H9 (cell line): ENCODE data around the gene PRIMPOL. TPM values are rescaled to one million over a fixed set of nuclear protein-coding genes. Genes with fewer than 3 reads are reported as not detected.

Experiments used
- DNase-seq: peaks from one replicate; pipeline ENCODE4 v3.0.0-alpha.2; 2017
- H2AFZ ChIP-seq: one replicate; pipeline ENCODE4 v1.6.1; 2013; ENCODE audit warnings: mild to moderate bottlenecking, low read length, control low read depth, moderate library complexity
- H2AK5ac ChIP-seq: 2 replicates; pipeline ENCODE4 v1.6.1; 2013; ENCODE audit warnings: low read length, control low read depth, mixed read lengths; ENCODE audit not compliant: insufficient read length
- H2BK120ac ChIP-seq: one replicate; pipeline ENCODE4 v1.6.1; 2013; ENCODE audit warnings: low read depth, mild to moderate bottlenecking, low read length, control low read depth, inconsistent platforms; ENCODE audit not compliant: poor library complexity, severe bottlenecking
- H2BK12ac ChIP-seq: 2 replicates; pipeline ENCODE4 v1.6.1; 2013; ENCODE audit warnings: low read length, control low read depth, mixed read lengths, low read depth; ENCODE audit not compliant: insufficient read length
- H2BK15ac ChIP-seq: 2 replicates; pipeline ENCODE4 v1.6.1; 2013; ENCODE audit warnings: low read depth, low read length, control low read depth
- H2BK20ac ChIP-seq: one replicate; pipeline ENCODE4 v1.6.1; 2013; ENCODE audit warnings: low read depth, mild to moderate bottlenecking, low read length, control low read depth, inconsistent platforms; ENCODE audit not compliant: poor library complexity, severe bottlenecking
- H2BK5ac ChIP-seq: 2 replicates; pipeline ENCODE4 v1.6.1; 2013; ENCODE audit warnings: low read length, control low read depth, mixed read lengths; ENCODE audit not compliant: insufficient read length
- H3K14ac ChIP-seq: 2 replicates; pipeline ENCODE4 v1.6.1; 2013; ENCODE audit warnings: low read length, control low read depth; ENCODE audit not compliant: insufficient read depth
- H3K18ac ChIP-seq: 2 replicates; pipeline ENCODE4 v1.6.1; 2013; ENCODE audit warnings: low read depth, mild to moderate bottlenecking, mixed read lengths, low read length, control low read depth; ENCODE audit not compliant: insufficient read length
- H3K23ac ChIP-seq: 2 replicates; pipeline ENCODE4 v1.6.1; 2013; ENCODE audit warnings: low read length, control low read depth, mixed read lengths, low read depth; ENCODE audit not compliant: insufficient read length
- H3K23me2 ChIP-seq: 2 replicates; pipeline ENCODE4 v1.6.1; 2013; ENCODE audit warnings: low read depth, mild to moderate bottlenecking, mixed read lengths, low read length, control low read depth; ENCODE audit not compliant: insufficient read length, poor library complexity, severe bottlenecking
- H3K27ac ChIP-seq: 2 replicates; pipeline ENCODE4 v1.5.1; 2013; ENCODE audit warnings: low read length, control low read depth, mixed read lengths, low read depth; ENCODE audit not compliant: insufficient read length
- H3K27me3 ChIP-seq: 2 replicates; pipeline ENCODE4 v1.6.1; 2013; ENCODE audit warnings: low read length, control low read depth, inconsistent platforms; ENCODE audit not compliant: insufficient read depth
- H3K4ac ChIP-seq: 2 replicates; pipeline ENCODE4 v1.6.1; 2013; ENCODE audit warnings: low read depth, mild to moderate bottlenecking, control low read depth, inconsistent platforms, low read length, moderate library complexity
- H3K4me1 ChIP-seq: 2 replicates; pipeline ENCODE4 v1.6.1; 2013; ENCODE audit warnings: low read length, control low read depth, inconsistent platforms; ENCODE audit not compliant: insufficient read depth
- H3K4me2 ChIP-seq: 2 replicates; pipeline ENCODE4 v1.6.1; 2013; ENCODE audit warnings: low read length, control low read depth, mixed read lengths; ENCODE audit not compliant: insufficient read length, insufficient read depth
- H3K56ac ChIP-seq: 2 replicates; pipeline ENCODE4 v1.6.1; 2013; ENCODE audit warnings: low read depth, mild to moderate bottlenecking, mixed read lengths, low read length, control low read depth; ENCODE audit not compliant: insufficient read length
- H3K79me1 ChIP-seq: 2 replicates; pipeline ENCODE4 v1.6.1; 2013; ENCODE audit warnings: low read depth, mild to moderate bottlenecking, moderate library complexity, low read length, control low read depth, inconsistent platforms; ENCODE audit not compliant: insufficient read depth, poor library complexity, severe bottlenecking
- H3K79me2 ChIP-seq: 2 replicates; pipeline ENCODE4 v1.6.1; 2013; ENCODE audit warnings: low read length, control low read depth, inconsistent platforms; ENCODE audit not compliant: insufficient read depth
- H3K9ac ChIP-seq: 2 replicates; pipeline ENCODE4 v1.6.1; 2013; ENCODE audit warnings: low read length, control low read depth, mixed read lengths; ENCODE audit not compliant: insufficient read length; ENCODE audit errors: extremely low read depth
- H3K9me3 ChIP-seq: one replicate; pipeline ENCODE4 v1.6.1; 2013; ENCODE audit warnings: low read depth, low read length, inconsistent platforms; ENCODE audit not compliant: control insufficient read depth
- H3T11ph ChIP-seq: one replicate; pipeline ENCODE4 v1.6.1; 2013; ENCODE audit warnings: mild to moderate bottlenecking, low read length, control low read depth, inconsistent platforms
- H4K20me1 ChIP-seq: one replicate; pipeline ENCODE4 v1.6.1; 2013; ENCODE audit not compliant: control insufficient read depth, insufficient read length, insufficient read depth
- H4K5ac ChIP-seq: 2 replicates; pipeline ENCODE4 v1.6.1; 2013; ENCODE audit warnings: low read depth, mild to moderate bottlenecking, mixed read lengths, low read length, control low read depth; ENCODE audit not compliant: insufficient read length
- H4K8ac ChIP-seq: replicated peaks from 2 replicates; pipeline ENCODE4 v1.6.1; 2013; ENCODE audit warnings: low read length, control low read depth, mixed read lengths, low read depth; ENCODE audit not compliant: insufficient read length
- H4K91ac ChIP-seq: 2 replicates; pipeline ENCODE4 v1.6.1; 2013; ENCODE audit warnings: low read depth, mild to moderate bottlenecking, moderate library complexity, mixed read lengths, low read length, control low read depth; ENCODE audit not compliant: insufficient read length
- H3K27ac Mint-ChIP-seq, 3 experiments: 2 replicates in 2 of 3; 3 replicates in 1 of 3; pipeline ENCODE4 v1.8.0; 2020 to 2021; ENCODE audit warnings: mixed read lengths in 3 of 3, mild to moderate bottlenecking in 1 of 3, moderate library complexity in 1 of 3
- H3K27me3 Mint-ChIP-seq: 2 replicates; pipeline ENCODE4 v1.8.0; 2021; ENCODE audit warnings: low read depth, mild to moderate bottlenecking, moderate library complexity, mixed read lengths
- H3K36me3 Mint-ChIP-seq, 3 experiments: 2 replicates in 2 of 3; 3 replicates in 1 of 3; pipeline ENCODE4 v1.8.0; 2020 to 2021; ENCODE audit warnings: low read depth in 3 of 3, mixed read lengths in 3 of 3; ENCODE audit not compliant: insufficient read depth in 1 of 3
- H3K4me1 Mint-ChIP-seq, 2 experiments: 2 replicates each; pipeline ENCODE4 v1.8.0; 2020; ENCODE audit warnings: mixed read lengths in 2 of 2
- H3K4me3 Mint-ChIP-seq, 2 experiments: 2 replicates in 1 of 2; 3 replicates in 1 of 2; pipeline ENCODE4 v1.8.0; 2020 to 2021; ENCODE audit warnings: mild to moderate bottlenecking in 2 of 2, mixed read lengths in 2 of 2, moderate library complexity in 1 of 2
- H3K9me3 Mint-ChIP-seq, 2 experiments: 2 replicates in 1 of 2; 3 replicates in 1 of 2; pipeline ENCODE4 v1.8.0; 2020; ENCODE audit warnings: mild to moderate bottlenecking in 2 of 2, mixed read lengths in 2 of 2, moderate library complexity in 1 of 2
- CTCF ChIP-seq: fragments of 200-600 bp; sonication (generic); conservative IDR thresholded peaks from 3 replicates; pipeline ENCODE4 v1.8.0; 2021; ENCODE audit warnings: antibody characterized with exemption, mild to moderate bottlenecking
- WGBS: extraction: QIAGEN DNeasy Blood & Tissue Kit; methylation state at CpG from one replicate; pipeline ENCODE4 v1.1.7; 2013; ENCODE audit warnings: missing lambda C conversion rate, low lambda C conversion rate, mixed read lengths; ENCODE audit not compliant: insufficient read length; ENCODE audit errors: extremely low coverage; 5-methylcytosine and 5-hydroxymethylcytosine counted together
- total RNA-seq: library from RNA; stranded (reverse); gene quantifications from 2 replicates; pipeline ENCODE4 v1.2.1, GENCODE V29; 2021

PRIMPOL gene
- total RNA-seq, 1 experiment from 2014 or later: 4.9 TPM

GRCh38 chr4:184731056-184731455, 81.5 kb downstream of the PRIMPOL start:
- no peak overlapping the region for H2BK120ac ChIP-seq
- H2AFZ ChIP-seq: no peak overlapping the region
- H4K20me1 ChIP-seq: no peaks in the 10 kb centered on the region
- TF ChIP-seq CTCF: no peak
- no peak overlapping the region for H3K4ac ChIP-seq
- no peak for DNase-seq
- H3K27ac ChIP-seq: no peak overlapping the region
- H3K23me2 ChIP-seq: peaks cover 4% of the 10 kb centered on the region
- no peaks in the 10 kb centered on the region for H3K9me3 ChIP-seq
- peaks cover 17% of the 10 kb centered on the region; the same call in 1 of the 2 replicates for H3K79me2 ChIP-seq
- no peak overlapping the region for H3T11ph ChIP-seq
- H3K27me3 ChIP-seq: no peaks in the 10 kb centered on the region
- H2BK12ac ChIP-seq: no peak overlapping the region
- Mint-ChIP-seq H3K9me3 (no peaks in the 10 kb centered on the region), H3K4me3 (peak overlapping the region in 1 of 2 experiments; percentile 32; a peak in 2 of 5 replicates), H3K4me1 (peaks cover 29 to 36% of the 10 kb centered on the region in 2 experiments), H3K27me3 (no peaks in the 10 kb centered on the region), H3K36me3 (peaks cover 33 to 65% (median 61%) of the 10 kb centered on the region in 3 experiments), H3K27ac (no peak overlapping the region; a peak in 1 of 7 replicates)
- no peak overlapping the region for H3K9ac ChIP-seq
- H3K4me1 ChIP-seq: no peaks in the 10 kb centered on the region; the same call in 1 of the 2 replicates
- no peak overlapping the region for H2AK5ac ChIP-seq
- peaks cover 6% of the 10 kb centered on the region for H3K79me1 ChIP-seq
- H4K8ac ChIP-seq: no peak overlapping the region
- H2BK5ac ChIP-seq: no peak overlapping the region
- H4K91ac ChIP-seq: no peak overlapping the region
- no peak overlapping the region for H3K56ac ChIP-seq
- H3K4me2 ChIP-seq: no peak overlapping the region
- no peak overlapping the region for H4K5ac ChIP-seq
- no CpG with 5 or more reads among the region's 6 CpGs for WGBS
- H2BK15ac ChIP-seq: no peak overlapping the region
- H3K23ac ChIP-seq: no peak overlapping the region
- no peak overlapping the region for H2BK20ac ChIP-seq
- no peak overlapping the region for H3K14ac ChIP-seq
- H3K18ac ChIP-seq: no peak overlapping the region
